NCI-H2196 (cell line): ENCODE results near the gene PACSIN3.

Experiments
- DNase-seq: peaks from one replicate; lab custom pipeline; 2025; ENCODE audit not compliant: unreplicated experiment; lab: John Stamatoyannopoulos, UW

Gene PACSIN3

GRCh38 chr11:47154616-47155570, 31.3 kb downstream of the PACSIN3 start:
- DNase-seq, result no peak

GRCh38 chr11:47152953-47153950, 33.0 kb downstream of the PACSIN3 start:
- peak; percentile 90 for DNase-seq

GRCh38 chr11:47152126-47152952, 33.9 kb downstream of the PACSIN3 start:
- no peak for DNase-seq

DNA sequence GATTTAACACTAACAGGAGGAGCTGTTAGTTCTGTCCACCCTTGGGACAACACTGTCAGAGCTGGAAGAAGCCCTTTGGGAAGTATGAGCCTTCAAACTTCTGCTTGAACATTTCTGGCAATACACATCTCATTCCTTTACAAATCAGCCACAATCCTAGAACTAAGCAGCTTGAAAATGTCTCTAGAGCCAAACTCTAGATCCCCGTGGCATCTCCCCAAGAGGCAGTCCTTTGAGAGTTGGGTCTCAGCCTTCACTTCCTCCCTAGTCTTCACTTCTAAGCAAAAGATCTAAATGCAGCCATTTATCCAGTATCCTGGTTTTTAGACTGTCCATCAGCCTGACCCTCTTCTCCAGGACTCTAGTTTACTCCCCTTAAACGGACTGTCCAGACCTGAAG, 36.5 kb downstream of the PACSIN3 start:
- DNase-seq, result no peak

- peak; percentile 81 for DNase-seq
These were observed 37.2 kb downstream of the PACSIN3 start for GRCh38 chr11:47148903-47149531.

- peak; percentile 57 for DNase-seq
These were observed 38.0 kb downstream of the PACSIN3 start for GRCh38 chr11:47148270-47148669.

DNA sequence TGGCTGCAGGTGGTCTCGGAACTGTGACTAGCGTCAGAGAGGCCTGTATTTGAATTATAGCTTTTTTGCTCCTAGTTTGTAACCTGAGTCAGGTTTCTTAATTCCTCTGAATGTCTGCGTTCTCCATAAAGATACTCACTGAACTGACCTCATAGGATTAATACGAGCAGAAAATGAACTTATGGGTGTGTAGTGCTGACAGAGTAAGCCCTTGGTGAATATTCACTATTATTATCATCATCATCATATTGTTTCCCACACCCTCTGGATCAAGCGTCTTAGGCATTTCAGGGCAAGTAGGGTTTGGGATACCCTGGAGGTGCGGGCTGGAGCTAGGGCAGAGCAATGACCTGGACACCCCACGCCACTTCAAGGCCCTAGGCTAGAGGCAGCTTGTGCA, 38.6 kb downstream of the PACSIN3 start:
- no peak for DNase-seq

GRCh38 chr11:47147250-47147649, 39.0 kb downstream of the PACSIN3 start:
- DNase-seq, result no peak

GRCh38 chr11:47144541-47144940, 41.7 kb downstream of the PACSIN3 start:
- no peak for DNase-seq

- DNase-seq, result peak; percentile 48
These were observed 42.9 kb downstream of the PACSIN3 start for GRCh38 chr11:47143322-47143721.

DNA sequence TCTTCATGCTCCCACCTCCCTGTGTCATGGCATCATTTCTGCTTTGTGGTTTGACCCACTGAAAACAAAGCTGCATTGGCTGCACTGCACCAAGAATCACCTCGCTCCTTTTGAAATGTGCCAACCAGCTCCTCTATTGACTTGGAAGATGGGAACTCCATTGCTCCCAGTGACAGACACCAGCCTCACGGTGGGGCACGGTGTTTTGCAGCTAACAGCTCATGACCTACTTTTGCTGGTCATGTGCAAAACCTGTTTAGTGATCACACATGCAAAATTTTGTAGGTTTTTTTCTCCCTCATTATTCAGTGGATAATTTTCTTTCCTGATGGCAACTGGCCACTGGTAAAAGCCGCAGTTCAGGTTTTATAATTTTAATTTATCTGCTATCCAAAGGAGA, 46.4 kb downstream of the PACSIN3 start:
- DNase-seq, result no peak

- DNase-seq, result no peak
These were observed 48.8 kb downstream of the PACSIN3 start for GRCh38 chr11:47137476-47137875.

- no peak for DNase-seq
These were observed 49.3 kb downstream of the PACSIN3 start for GRCh38 chr11:47136921-47137320.

DNA sequence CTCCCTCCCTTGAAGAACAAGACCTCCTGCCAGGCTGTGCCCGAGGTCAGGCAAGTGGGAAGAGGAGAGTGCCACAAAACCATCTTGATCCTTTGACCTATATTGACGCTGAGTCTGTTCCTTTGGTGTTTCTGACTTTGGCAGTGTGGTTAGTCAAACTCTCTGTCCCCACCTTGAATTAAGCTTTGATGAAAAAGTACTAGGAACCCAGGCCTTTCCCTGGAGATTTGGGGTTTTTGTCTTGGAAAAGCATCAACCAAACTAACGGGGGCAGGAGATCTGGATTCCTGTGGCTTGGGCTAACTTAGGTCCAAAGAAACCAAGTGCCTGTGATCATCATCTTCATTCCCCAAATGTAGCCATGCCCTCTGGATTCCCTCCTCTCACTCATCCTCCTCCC, 49.9 kb downstream of the PACSIN3 start:
- no peak for DNase-seq

DNA sequence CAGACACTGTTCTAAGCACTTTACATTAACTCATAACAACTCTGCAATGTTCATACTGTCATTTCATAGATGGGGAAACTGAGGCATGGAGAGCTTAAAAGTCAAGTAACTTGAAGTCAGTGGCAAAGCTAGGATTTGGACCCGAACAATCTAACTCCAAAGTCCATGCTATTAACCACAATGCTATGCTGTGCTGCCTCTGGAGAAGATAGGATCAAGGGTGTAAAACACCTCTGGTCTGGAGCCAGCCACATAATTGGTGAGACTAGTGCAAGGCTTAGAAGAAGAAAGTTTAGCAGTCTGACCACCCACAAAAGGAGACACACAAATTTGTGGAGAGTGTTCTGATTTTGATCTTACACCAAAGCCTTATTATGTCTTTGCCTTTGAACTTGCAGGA, 53.3 kb downstream of the PACSIN3 start:
- DNase-seq, result no peak

DNA sequence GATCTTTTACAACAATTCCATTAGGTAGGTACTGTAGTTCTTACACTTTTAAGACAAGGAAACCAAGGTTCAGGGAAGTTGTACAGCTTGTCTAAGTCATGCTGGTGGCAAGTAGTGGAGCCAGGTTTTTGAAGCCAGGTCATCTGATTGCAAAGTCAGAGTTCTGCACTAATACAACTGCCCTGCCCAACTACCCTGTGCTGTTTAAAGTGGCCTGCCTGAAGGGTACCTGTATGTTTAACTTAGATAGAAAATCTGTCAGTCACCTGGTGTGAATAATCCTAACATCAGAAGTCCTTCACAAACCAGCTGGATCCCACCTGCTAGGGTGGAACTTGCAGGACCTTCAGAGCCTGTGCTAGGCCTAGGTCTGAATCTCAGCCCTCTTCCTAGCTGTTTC, 53.7 kb downstream of the PACSIN3 start:
- DNase-seq, result no peak

GRCh38 chr11:47131136-47131535, 55.1 kb downstream of the PACSIN3 start:
- no peak for DNase-seq

DNA sequence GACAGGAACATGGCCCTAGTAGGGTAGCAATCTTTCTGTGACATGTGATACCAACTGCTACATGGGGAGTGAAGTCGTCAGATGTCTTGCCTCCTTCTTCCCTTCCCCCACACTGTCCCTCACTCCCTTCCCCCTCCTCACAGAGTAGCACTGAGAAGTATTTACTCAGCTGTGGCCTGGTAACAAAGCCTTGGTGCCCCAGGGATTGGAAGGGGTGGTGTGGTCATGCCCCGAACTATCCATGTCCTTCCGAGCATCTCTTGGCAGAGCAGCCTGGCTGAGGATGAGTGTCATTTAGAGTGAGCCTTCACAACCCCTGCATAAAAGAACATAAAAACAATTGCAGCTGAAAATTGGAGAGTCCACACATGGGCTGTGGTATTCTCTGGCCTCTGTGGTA, 55.7 kb downstream of the PACSIN3 start:
- DNase-seq, result peak; percentile 95
